KG1 (cell line): ENCODE data around the gene FAM184A.
"Not testable (repeated sequence)": the region's sequence is repeated elsewhere in the genome, so short reads cannot be mapped to it uniquely, and the experiment has no call there.

Experiments
- DNase-seq: peaks from one replicate; lab custom pipeline; 2025; lab: John Stamatoyannopoulos, UW

The FAM184A gene

DNA sequence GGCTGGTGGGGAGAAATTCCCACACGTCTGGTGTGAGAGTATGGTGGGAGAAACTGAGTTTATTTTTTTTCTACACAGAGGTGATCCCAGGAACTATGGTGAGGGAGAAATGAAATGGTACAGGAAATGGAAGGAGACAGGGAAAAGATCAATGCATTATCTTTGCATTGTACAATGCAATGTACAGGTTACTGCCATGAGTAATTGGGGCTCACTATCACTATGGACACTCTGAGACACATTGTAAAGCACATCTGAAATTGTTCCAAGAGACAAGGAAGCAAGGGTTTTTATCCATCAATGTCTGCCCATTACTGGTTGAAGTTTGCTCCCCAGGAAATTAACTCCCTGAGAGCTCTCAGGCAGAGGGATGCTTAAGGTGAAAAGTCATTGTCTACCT lies 21.7 kb upstream of the FAM184A start:
- no peak for DNase-seq

- not testable (repeated sequence) for DNase-seq
These were observed 19.4 kb upstream of the FAM184A start for GRCh38 chr6:119097815-119098361.

DNA sequence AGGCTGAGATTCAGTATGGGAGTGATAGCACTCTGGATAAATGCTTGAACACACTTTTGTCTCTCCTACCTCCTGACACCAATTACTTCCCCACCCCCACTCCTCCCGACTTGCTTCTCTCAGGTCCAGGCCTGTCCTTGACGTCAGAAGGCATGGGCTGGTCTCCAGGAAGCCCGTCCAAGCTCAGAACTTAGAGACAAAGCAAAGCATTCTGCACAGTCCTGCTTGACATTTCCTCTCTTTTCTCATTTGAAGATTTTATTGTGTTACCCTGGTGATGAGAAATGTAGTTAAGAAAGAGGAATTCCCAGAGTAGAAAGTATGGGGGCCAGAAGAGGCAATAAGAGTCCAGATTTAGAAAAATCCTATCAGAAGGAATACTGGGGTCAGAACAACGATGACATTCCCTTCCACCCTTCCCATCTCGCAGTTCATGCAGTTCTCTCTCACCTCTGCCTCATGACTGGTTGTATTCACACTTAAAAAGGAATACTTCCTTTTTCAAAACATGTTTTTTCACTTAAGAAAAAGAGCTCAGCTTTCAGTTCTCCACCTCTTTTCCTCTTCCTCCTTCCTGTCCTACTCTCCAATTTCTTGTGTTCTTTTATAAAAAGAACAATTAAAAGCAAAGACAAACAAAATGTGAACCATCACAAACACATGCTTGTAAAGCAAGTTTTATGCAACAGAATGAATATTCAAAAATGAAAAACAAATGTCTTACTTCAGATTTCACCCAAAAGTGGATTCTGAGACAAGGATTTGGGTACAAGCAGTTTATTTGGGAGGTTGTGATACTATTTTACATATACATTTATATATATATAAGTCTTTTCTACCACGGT lies 18.5 kb upstream of the FAM184A start:
- no peak for DNase-seq

- DNase-seq = no peak
These were observed 11.8 kb upstream of the FAM184A start for GRCh38 chr6:119090256-119090655.

- DNase-seq = no peak
These were observed 6.3 kb upstream of the FAM184A start for GRCh38 chr6:119084784-119085183.

GRCh38 chr6:119083007-119083406 lies 4.5 kb upstream of the FAM184A start:
- DNase-seq = no peak

DNA sequence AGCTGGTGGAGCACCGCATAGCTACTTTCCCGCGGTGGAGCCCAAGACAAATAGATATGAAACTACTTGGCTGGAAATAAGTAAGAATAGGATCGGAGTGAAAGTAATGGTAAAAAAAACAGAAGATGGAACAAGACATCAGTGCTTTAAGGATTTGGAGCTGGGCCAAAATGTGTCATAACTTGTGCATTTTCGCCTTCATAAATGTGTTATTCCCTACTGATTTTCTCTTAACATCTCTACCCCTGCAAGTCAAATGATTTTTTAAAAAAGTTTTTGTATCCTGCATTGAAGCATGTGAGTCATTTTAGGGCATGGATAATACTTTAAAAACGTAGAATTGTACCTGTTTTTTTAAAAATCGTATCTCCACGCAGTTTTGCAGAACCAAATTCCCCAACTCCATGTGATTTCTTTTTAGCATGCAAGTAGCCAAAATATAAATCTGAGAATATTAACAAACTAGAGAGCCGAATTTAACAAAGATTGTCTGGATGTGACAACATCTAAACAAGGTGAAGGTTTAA lies 882 bp upstream of the FAM184A start:
- DNase-seq = no peak

GRCh38 chr6:119077643-119078375 lies 655 bp downstream of the FAM184A start:
- peak; percentile 10 for DNase-seq

DNA sequence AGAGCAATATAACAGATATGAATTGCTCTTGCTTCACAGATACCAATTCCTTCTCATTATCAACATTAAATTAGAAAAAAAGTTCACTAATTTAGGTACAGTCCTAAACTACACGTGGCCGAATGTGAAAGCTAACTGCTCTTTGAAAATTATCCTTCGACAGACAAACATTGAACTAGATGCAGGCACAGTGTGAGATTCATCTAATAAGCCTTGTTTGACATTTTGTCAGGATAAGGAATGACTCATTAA lies 1.1 kb downstream of the FAM184A start:
- DNase-seq = no peak

GRCh38 chr6:119076576-119077390 lies 1.7 kb downstream of the FAM184A start:
- DNase-seq = no peak

- DNase-seq = no peak
These were observed 2.3 kb downstream of the FAM184A start for GRCh38 chr6:119076173-119076572.

- DNase-seq = no peak
These were observed 3.1 kb downstream of the FAM184A start for GRCh38 chr6:119075200-119075981.

GRCh38 chr6:119073307-119074051 lies 5.0 kb downstream of the FAM184A start:
- no peak for DNase-seq

GRCh38 chr6:119071576-119071975 lies 6.9 kb downstream of the FAM184A start:
- no peak for DNase-seq

GRCh38 chr6:119067091-119067490 lies 11.4 kb downstream of the FAM184A start:
- DNase-seq = no peak

DNA sequence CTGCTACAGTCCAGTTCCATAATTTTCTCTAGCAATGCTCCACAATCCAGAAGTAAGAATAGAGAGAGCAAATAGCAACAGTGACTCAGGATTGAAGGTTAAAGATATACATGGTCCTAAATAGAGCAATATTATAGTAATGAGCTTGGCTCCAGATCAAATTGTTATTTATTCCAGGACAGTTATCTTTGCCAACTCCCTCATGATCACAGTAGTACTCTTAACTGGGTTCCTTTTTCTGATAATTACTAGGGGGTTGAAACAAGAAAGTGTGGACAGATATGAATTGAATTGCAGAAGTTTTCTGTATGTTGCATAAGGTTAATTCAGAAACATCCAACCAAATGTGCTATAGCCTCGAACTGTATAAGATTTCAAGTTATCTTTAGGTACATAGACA lies 11.9 kb downstream of the FAM184A start:
- no peak for DNase-seq

DNA sequence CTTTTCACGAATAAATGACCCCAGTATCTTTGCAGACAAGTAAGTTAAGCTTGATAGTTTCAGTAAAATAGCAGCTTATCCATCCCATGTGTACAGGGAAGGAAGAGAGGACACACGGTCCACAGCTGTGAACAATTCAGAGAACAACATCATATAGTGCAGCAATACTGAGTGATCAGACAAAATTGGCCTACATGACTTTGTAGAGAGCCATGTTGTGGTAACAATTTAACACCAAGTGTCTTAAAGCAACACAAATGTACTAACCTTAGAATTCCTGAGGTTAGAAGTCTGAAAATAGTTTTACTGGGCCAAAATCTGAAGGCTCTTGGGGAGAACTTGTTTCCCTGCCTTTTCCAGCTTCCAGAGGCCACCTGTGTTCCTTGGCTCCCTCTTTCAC lies 12.5 kb downstream of the FAM184A start:
- DNase-seq = no peak

- no peak for DNase-seq
These were observed 13.1 kb downstream of the FAM184A start for GRCh38 chr6:119065382-119065781.

DNA sequence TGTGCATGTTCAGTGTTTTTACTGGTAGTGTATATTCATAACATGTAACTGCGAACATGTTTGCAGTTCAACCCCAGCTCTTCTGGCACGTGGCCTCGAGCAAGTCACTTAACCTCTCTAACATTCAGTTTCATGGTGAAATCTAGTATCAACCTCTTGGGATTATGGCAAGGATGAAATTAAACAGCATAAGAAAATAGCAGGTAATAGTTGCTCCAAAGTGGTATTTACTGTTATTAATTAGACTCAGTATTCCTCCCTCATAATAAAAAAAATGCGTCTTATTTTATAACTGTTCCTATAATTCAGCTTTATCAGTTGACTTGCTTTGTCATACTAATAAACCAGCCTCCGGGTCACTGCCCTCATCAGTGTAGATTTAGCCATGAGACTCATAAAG lies 15.0 kb downstream of the FAM184A start:
- DNase-seq = no peak

- DNase-seq = no peak
These were observed 17.2 kb downstream of the FAM184A start for GRCh38 chr6:119061215-119061614.
